ENCODE results near the gene KANSL3.

DNA sequence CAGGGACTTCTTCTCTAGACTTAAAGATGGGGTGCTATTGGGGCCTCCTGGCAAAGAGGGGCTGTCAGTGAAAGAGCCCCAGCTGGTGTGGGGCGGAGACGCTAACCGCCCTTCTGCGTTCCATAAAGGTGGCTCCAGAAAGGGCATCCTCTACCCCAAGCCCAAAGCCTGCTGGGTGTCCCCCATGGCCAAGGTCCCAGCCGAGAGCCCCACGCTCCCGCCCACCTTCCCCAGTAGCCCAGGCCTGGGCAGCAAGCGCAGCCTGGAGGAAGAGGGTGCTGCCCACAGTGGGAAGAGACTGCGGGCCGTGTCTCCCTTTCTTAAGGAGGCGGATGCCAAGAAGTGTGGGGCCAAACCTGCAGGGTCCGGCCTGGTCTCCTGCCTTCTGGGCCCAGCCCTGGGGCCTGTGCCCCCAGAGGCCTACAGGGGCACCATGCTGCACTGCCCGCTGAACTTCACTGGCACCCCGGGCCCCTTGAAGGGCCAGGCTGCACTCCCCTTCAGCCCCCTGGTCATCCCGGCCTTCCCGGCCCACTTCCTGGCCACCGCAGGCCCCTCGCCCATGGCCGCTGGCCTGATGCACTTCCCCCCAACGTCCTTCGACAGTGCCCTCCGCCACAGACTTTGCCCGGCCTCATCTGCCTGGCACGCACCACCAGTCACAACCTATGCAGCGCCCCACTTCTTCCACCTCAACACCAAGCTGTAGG, 86.4 kb downstream of the KANSL3 start:
- TF ChIP-seq POLR2A (IDR thresholded peaks at IDR 0.05; ENCODE audit: low read length): no peak
- TF ChIP-seq GATA1 (IDR thresholded peaks at IDR 0.05; ENCODE audit: low read depth, low read length): no peak

Measured in erythroblast (primary cell).